Subcutaneous adipose tissue (tissue), 4 donors: ENCODE measurements around the gene DLGAP4. TPM values are rescaled to one million over a fixed set of nuclear protein-coding genes. Genes with fewer than 3 reads are reported as not detected.

Experiments used
- total RNA-seq, 4 donors: library from RNA; depleted of rRNA; stranded (reverse); fragments of >200 nt; gene quantifications; one replicate each; pipeline ENCODE4 v1.1.0, GENCODE V29; 2016
- TF ChIP-seq, protein P1 (sequence below): fragments of 450-650 bp; IDR thresholded peaks from one replicate; pipeline ENCODE4 v1.5.1; 2016; ENCODE audit warnings: low read depth, mild to moderate bottlenecking, control low read depth, antibody characterized with exemption, moderate library complexity

Gene DLGAP4
- total RNA-seq, 4 donors from 2014 or later = 25.8 to 47.4 (median 38.9) TPM

- TF ChIP-seq, protein P1, sequence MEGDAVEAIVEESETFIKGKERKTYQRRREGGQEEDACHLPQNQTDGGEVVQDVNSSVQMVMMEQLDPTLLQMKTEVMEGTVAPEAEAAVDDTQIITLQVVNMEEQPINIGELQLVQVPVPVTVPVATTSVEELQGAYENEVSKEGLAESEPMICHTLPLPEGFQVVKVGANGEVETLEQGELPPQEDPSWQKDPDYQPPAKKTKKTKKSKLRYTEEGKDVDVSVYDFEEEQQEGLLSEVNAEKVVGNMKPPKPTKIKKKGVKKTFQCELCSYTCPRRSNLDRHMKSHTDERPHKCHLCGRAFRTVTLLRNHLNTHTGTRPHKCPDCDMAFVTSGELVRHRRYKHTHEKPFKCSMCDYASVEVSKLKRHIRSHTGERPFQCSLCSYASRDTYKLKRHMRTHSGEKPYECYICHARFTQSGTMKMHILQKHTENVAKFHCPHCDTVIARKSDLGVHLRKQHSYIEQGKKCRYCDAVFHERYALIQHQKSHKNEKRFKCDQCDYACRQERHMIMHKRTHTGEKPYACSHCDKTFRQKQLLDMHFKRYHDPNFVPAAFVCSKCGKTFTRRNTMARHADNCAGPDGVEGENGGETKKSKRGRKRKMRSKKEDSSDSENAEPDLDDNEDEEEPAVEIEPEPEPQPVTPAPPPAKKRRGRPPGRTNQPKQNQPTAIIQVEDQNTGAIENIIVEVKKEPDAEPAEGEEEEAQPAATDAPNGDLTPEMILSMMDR = no peak
Observed at GRCh38 chr20:36264426-36265246, 41.5 kb upstream of the DLGAP4 start.

DNA sequence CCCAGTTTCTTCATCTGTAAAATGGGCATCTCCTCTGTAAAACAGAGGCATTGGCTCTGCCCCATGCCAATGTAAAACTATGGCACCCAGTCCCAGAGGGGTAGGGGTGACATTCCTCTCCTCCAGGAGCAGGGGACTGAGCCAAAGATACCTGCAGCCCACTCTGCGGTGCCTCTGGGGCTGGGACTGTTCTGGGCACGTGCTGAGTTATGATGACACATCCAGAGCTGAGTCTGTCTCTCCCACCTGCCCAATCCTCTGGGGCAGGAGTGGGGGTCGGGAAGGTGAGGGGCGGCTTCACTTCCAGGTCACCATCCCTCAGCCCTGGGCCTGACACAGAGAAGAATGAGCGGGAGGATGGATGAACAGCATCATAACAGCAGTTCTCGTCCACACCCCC lies 40.0 kb upstream of the DLGAP4 start:
- TF ChIP-seq, protein P1 = no peak

GRCh38 chr20:36267605-36268381 lies 38.3 kb upstream of the DLGAP4 start:
- TF ChIP-seq, protein P1 = no peak

DNA sequence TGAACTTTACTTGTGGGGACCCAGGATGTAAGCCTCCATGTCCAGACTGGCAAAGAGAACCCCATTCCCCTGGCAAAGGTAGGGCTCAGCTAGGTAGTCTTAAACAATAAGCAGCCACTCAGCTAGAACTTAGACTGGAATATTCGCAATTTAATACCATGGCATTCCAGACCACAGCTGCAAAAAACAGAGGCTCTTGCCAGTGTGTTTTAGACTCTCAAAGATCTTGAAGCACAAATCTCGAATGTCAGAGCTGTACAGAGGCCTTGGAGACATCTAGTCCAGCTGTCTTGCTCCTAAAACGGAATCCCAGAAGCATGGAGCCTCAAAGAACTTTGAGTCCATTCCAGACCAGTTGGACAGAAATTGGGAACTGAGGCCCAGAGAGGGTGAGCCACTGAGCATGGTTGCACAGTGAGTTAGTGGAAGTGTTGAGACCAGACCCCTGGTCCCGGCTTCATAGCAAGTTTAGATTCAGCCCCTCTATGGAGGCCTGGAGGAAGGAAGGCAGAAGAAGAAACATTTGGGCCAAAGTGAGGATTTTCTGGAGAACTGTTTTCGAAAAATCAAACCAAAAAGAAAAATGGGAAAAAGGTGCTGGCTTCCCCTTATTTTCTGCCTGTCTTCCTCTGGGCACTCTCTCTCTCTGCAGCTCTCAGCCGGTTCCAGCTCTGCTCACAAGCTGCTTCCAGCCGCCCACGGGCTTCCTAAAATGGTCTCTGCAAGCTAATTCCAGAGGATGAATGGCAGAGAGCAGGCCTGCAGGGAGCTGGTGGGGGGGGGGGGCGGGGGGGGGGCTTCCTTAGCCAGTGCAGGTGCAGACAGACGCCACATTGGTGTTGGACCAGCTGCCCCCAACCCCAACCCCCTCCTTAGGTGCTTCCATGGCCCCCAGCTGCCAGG lies 37.4 kb upstream of the DLGAP4 start:
- TF ChIP-seq, protein P1 = no peak

- TF ChIP-seq, protein P1 = no peak
Observed at GRCh38 chr20:36269507-36269906, 36.6 kb upstream of the DLGAP4 start.

- TF ChIP-seq, protein P1 = no peak
Observed at GRCh38 chr20:36270744-36271638, 35.1 kb upstream of the DLGAP4 start.
